BLaER1 (cell line): ENCODE data around the gene PCDHGA5.
"Not testable (repeated sequence)": the region's sequence is repeated elsewhere in the genome, so short reads cannot be mapped to it uniquely, and the experiment has no call there.

Experiments
- H3K27ac ChIP-seq: shearing (Covaris generic); formaldehyde crosslinking; 2 replicates; pipeline ENCODE4 v1.8.1; 2022
- H3K27me3 ChIP-seq: shearing (Covaris generic); formaldehyde crosslinking; 2 replicates; pipeline ENCODE4 v1.8.1; 2022
- H3K36me3 ChIP-seq: shearing (Covaris generic); formaldehyde crosslinking; 2 replicates; pipeline ENCODE4 v1.8.1; 2022
- H3K4me1 ChIP-seq: shearing (Covaris generic); formaldehyde crosslinking; 2 replicates; pipeline ENCODE4 v1.8.1; 2022
- H3K4me2 ChIP-seq: shearing (Covaris generic); formaldehyde crosslinking; 2 replicates; pipeline ENCODE4 v1.8.1; 2022
- H3K4me3 ChIP-seq: shearing (Covaris generic); formaldehyde crosslinking; 2 replicates; pipeline ENCODE4 v1.8.1; 2022
- H3K9ac ChIP-seq: shearing (Covaris generic); formaldehyde crosslinking; 2 replicates; pipeline ENCODE4 v1.8.1; 2022
- H3K9me3 ChIP-seq: shearing (Covaris generic); formaldehyde crosslinking; 2 replicates; pipeline ENCODE4 v1.8.1; 2022
- H4K20me1 ChIP-seq: shearing (Covaris generic); formaldehyde crosslinking; 2 replicates; pipeline ENCODE4 v1.8.1; 2022
- Cebpa-rat ChIP-seq: shearing (Covaris generic); IDR thresholded peaks from 2 replicates; pipeline ENCODE4 v1.8.1; 2022

The PCDHGA5 gene

DNA sequence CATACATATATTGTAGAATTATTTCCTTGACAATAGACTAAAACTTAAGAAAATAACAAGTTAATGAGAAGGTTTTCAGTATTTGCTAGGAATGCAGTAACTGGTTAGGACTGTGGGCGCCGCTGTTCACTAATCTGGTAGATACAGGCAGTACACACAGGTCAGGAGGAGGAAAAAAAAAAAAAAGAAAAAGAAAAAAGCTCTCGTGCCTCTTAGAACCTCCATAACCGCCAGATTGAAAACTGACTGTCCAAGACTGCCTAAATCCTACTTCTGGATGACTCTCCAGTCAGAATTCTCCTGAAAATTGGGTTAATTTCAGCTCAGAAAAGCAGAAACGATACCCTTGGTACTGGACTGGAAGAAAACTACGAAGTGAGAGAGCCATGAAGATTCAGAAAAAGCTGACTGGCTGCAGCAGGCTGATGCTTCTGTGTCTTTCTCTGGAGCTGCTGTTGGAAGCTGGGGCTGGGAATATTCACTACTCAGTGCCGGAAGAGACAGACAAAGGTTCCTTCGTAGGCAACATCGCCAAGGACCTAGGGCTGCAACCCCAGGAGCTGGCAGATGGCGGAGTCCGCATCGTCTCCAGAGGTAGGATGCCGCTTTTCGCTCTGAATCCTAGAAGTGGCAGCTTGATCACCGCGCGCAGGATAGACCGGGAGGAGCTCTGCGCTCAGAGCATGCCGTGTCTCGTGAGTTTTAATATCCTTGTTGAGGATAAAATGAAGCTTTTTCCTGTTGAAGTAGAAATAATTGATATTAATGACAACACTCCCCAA is 33.5 kb upstream of the PCDHGA5 start, which contains the start of gene PCDHGA1:
PCDHGA1 (plus strand) TSS at position 216 of the 782 bp plus-strand sequence.
- H3K9ac ChIP-seq: no peak within 1 kb of the TSS
- H3K36me3 ChIP-seq: peaks cover 41% of the 10 kb centered on the region
- no peaks in the 10 kb centered on the region for H3K27me3 ChIP-seq
- no peak within 1 kb of the TSS for H3K4me3 ChIP-seq
- no peak within 1 kb of the TSS for H3K27ac ChIP-seq
- no peaks in the 10 kb centered on the region for H4K20me1 ChIP-seq
- no peak for TF ChIP-seq Cebpa-rat
- H3K4me1 ChIP-seq: peaks cover 6% of the 10 kb centered on the region
- no peak within 1 kb of the TSS for H3K4me2 ChIP-seq
- H3K9me3 ChIP-seq: peaks cover 85% of the 10 kb centered on the region

DNA sequence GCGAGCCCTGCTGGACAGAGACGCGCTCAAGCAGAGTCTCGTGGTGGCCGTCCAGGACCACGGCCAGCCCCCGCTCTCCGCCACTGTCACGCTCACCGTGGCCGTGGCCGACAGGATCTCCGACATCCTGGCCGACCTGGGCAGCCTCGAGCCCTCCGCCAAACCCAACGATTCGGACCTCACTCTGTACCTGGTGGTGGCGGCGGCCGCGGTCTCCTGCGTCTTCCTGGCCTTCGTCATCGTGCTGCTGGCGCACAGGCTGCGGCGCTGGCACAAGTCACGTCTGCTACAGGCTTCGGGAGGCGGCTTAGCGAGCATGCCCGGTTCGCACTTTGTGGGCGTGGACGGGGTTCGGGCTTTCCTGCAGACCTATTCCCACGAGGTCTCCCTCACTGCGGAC is 31.4 kb upstream of the PCDHGA5 start:
- not testable (repeated sequence) for H4K20me1 ChIP-seq, H3K27ac ChIP-seq, H3K9ac ChIP-seq, H3K4me1 ChIP-seq, H3K4me3 ChIP-seq, H3K27me3 ChIP-seq, H3K4me2 ChIP-seq
- H3K36me3 ChIP-seq: peaks cover 34% of the 10 kb centered on the region
- peaks cover 89% of the 10 kb centered on the region for H3K9me3 ChIP-seq

DNA sequence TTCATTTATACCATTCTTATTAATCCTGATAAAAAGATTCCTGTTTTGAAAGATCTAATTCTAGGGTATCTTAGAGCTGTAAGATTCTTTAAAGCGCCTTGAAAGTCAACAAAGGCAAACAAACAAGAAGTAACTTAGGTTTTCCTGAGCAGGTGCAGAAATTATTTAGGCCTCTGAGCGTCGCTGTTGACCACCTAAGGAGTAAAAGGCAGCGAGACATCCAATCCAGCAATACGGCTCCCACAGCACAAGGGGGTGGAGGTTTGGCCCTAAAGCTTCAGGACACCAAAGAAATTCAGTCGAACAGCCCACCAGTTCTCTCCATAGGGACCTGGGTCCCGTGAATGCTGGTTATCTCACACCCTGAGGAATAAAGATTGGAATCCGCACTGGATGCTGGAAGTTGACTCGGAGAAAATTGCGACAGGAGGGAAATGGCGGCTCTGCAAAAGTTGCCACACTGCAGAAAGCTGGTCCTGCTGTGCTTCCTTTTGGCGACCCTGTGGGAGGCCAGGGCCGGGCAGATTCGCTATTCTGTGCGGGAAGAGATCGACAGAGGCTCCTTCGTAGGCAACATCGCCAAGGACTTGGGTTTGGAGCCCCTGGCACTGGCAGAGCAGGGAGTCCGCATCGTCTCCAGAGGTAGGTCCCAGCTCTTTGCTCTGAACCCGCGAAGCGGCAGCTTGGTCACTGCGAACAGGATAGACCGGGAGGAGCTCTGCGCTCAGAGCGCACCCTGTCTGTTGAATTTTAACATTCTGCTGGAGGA is 25.2 kb upstream of the PCDHGA5 start, which contains the start of gene PCDHGA2:
PCDHGA2 (plus strand) TSS at position 223 of the 769 bp plus-strand sequence.
- Histone ChIP-seq H3K4me3 (no peak within 1 kb of the TSS), H3K9ac (no peak within 1 kb of the TSS), H3K4me2 (no peak within 1 kb of the TSS)

DNA sequence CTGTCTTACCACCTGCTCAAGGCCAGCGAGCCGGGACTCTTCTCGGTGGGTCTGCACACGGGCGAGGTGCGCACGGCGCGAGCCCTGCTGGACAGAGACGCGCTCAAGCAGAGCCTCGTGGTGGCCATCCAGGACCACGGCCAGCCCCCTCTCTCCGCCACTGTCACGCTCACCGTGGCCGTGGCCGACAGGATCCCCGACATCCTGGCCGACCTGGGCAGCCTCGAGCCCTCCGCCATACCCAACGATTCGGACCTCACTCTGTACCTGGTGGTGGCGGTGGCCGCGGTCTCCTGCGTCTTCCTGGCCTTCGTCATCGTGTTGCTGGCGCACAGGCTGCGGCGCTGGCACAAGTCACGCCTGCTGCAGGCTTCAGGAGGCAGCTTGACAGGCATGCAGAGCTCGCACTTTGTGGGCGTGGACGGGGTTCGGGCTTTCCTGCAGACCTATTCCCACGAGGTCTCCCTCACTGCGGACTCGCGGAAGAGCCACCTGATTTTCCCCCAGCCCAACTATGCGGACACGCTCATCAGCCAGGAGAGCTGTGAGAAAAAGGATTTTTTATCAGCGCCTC is 23.1 kb upstream of the PCDHGA5 start:
- not testable (repeated sequence) for H3K9ac ChIP-seq, H3K27me3 ChIP-seq, H3K27ac ChIP-seq, H3K4me1 ChIP-seq, H4K20me1 ChIP-seq, H3K4me2 ChIP-seq, H3K4me3 ChIP-seq
- H3K9me3 ChIP-seq: peaks cover 92% of the 10 kb centered on the region
- H3K36me3 ChIP-seq: 0 out of 2 replicates have a peak, but pooled peaks cover 12% of the 10 kb centered on the region

More for the DNA sequence above, 25.2 kb upstream of the PCDHGA5 start, which contains the start of gene PCDHGA2:
- Histone ChIP-seq H3K4me1 (no peaks in the 10 kb centered on the region), H3K9me3 (peaks cover 81% of the 10 kb centered on the region), H3K27ac (no peak within 1 kb of the TSS), H4K20me1 (no peaks in the 10 kb centered on the region), H3K36me3 (0 out of 2 replicates have a peak, but pooled peaks cover 8% of the 10 kb centered on the region), H3K27me3 (no peaks in the 10 kb centered on the region)
- TF ChIP-seq Cebpa-rat: no peak

DNA sequence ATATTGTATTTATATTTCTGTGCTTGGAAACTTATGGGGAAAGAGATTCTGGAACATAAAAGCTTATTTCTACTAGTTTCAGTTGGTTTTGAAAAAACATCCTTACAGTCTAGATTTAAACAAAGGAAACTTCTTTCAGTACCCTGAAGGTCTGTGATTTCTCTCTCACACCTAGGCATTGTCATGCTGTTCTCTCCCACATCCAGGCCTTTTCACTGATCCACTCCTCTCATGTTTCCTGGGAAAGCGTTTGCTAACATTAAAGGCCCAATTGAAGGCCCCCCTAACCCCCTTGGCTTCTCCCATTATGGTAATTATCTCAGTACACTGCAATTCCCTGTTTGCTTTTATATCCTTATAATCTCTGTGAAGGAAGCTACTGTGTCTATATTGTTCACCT is 21.2 kb upstream of the PCDHGA5 start:
- Histone ChIP-seq H3K27me3 (no peaks in the 10 kb centered on the region), H3K4me2 (no peak overlapping the region), H3K4me3 (no peak overlapping the region), H4K20me1 (no peaks in the 10 kb centered on the region), H3K9me3 (peaks cover 91% of the 10 kb centered on the region), H3K4me1 (no peaks in the 10 kb centered on the region), H3K27ac (no peak overlapping the region), H3K9ac (no peak overlapping the region), H3K36me3 (0 out of 2 replicates have a peak, but pooled peaks cover 12% of the 10 kb centered on the region)
- no peak for TF ChIP-seq Cebpa-rat

DNA sequence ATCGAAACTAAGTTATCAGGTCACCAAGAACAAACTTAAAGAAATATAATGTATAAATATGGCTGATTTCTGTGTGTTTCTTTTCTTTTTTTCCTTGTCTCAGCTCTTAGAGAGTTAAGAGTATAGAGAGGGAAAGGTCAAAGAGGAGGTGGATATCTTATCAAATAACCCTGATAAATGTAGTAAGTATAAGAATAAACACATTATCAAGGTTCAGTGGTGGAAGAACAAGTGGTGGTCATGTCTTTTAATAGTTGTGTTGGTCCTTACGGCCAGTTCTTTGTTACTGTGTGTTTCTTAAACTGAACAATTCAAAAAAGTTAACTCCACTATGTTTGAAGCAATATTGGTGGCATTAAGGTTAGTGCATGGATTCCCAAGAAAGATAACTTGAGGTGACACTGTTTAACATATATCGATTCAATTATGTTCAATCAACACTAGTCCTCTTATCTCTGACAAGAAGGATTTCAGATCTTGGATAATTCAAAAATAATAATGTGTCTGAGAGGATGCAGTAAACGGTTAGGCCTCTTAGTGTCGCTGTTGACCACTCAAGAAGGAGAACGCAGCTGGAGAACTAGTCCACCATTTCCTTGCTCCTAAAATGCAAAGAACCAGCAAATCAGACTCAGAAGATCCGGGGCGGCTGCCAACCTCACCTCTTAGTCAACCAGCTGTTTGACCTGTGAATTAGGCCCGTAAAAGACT is 20.6 kb upstream of the PCDHGA5 start, which contains the start of gene PCDHGA3:
PCDHGA3 (plus strand) TSS at position 588 of the 711 bp plus-strand sequence. CDS start 205 bp downstream, outside the sequence.
- Histone ChIP-seq H3K4me3 (no peak within 1 kb of the TSS), H3K9me3 (peaks cover 88% of the 10 kb centered on the region), H4K20me1 (no peaks in the 10 kb centered on the region), H3K4me2 (no peak within 1 kb of the TSS), H3K36me3 (0 out of 2 replicates have a peak, but pooled peaks cover 12% of the 10 kb centered on the region), H3K27me3 (no peaks in the 10 kb centered on the region), H3K27ac (no peak within 1 kb of the TSS), H3K9ac (no peak within 1 kb of the TSS), H3K4me1 (no peaks in the 10 kb centered on the region)
- TF ChIP-seq Cebpa-rat: no peak

DNA sequence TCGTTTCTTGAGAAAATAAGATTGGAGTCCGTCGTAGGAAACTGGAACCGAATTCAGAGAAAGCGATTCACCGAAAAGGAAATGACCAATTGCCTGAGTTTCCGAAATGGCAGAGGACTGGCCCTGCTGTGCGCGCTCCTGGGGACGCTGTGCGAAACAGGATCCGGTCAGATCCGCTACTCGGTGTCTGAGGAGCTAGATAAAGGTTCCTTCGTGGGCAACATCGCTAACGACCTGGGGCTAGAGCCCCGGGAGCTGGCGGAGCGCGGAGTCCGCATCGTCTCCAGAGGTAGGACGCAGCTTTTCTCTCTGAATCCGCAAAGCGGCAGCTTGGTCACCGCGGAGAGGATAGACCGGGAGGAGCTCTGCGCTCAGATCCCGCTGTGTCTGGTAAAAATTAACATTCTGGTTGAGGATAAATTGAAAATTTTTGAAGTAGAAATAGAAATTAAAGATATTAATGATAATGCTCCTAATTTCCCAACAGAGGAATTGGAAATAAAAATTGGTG is 20.0 kb upstream of the PCDHGA5 start:
- TF ChIP-seq Cebpa-rat: no peak
- Histone ChIP-seq H3K4me3 (no peak overlapping the region), H3K4me2 (no peak overlapping the region), H3K9ac (no peak overlapping the region), H3K9me3 (peaks cover 87% of the 10 kb centered on the region), H3K4me1 (no peaks in the 10 kb centered on the region), H3K27me3 (no peaks in the 10 kb centered on the region), H3K27ac (no peak overlapping the region), H4K20me1 (no peaks in the 10 kb centered on the region), H3K36me3 (0 out of 2 replicates have a peak, but pooled peaks cover 10% of the 10 kb centered on the region)

DNA sequence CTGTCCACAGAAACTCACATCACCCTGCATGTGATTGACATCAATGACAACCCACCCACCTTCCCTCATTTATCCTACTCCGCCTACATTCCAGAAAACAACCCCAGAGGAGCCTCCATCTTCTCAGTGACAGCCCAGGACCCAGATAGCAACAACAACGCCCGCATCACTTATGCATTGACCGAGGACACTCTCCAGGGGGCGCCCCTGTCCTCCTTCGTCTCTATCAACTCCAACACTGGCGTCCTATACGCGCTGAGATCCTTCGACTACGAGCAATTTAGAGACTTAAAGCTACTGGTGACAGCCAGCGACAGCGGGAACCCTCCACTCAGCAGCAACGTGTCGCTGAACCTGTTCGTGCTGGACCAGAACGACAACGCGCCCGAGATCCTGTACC is 18.6 kb upstream of the PCDHGA5 start:
- Histone ChIP-seq H3K27me3 (no peaks in the 10 kb centered on the region), H3K9me3 (peaks cover 84% of the 10 kb centered on the region), H3K9ac (no peak overlapping the region), H3K4me2 (no peak overlapping the region), H3K4me3 (no peak overlapping the region), H3K27ac (no peak overlapping the region), H3K4me1 (no peaks in the 10 kb centered on the region), H3K36me3 (0 out of 2 replicates have a peak, but pooled peaks cover 6% of the 10 kb centered on the region), H4K20me1 (no peaks in the 10 kb centered on the region)
- no peak for TF ChIP-seq Cebpa-rat

DNA sequence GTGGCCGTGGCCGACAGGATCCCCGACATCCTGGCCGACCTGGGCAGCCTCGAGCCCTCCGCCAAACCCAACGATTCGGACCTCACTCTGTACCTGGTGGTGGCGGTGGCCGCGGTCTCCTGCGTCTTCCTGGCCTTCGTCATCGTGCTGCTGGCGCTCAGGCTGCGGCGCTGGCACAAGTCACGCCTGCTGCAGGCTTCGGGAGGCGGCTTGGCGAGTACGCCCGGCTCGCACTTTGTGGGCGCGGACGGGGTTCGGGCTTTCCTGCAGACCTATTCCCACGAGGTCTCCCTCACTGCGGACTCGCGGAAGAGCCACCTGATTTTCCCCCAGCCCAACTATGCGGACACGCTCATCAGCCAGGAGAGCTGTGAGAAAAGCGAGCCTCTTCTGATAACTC is 17.9 kb upstream of the PCDHGA5 start:
- not testable (repeated sequence) for H3K9ac ChIP-seq, H3K4me1 ChIP-seq, H3K36me3 ChIP-seq, H4K20me1 ChIP-seq, H3K27ac ChIP-seq, H3K4me3 ChIP-seq, H3K4me2 ChIP-seq, H3K27me3 ChIP-seq
- H3K9me3 ChIP-seq: peaks cover 84% of the 10 kb centered on the region
